ENCODE results near the gene ZNF672.

Gene ZNF672

DNA sequence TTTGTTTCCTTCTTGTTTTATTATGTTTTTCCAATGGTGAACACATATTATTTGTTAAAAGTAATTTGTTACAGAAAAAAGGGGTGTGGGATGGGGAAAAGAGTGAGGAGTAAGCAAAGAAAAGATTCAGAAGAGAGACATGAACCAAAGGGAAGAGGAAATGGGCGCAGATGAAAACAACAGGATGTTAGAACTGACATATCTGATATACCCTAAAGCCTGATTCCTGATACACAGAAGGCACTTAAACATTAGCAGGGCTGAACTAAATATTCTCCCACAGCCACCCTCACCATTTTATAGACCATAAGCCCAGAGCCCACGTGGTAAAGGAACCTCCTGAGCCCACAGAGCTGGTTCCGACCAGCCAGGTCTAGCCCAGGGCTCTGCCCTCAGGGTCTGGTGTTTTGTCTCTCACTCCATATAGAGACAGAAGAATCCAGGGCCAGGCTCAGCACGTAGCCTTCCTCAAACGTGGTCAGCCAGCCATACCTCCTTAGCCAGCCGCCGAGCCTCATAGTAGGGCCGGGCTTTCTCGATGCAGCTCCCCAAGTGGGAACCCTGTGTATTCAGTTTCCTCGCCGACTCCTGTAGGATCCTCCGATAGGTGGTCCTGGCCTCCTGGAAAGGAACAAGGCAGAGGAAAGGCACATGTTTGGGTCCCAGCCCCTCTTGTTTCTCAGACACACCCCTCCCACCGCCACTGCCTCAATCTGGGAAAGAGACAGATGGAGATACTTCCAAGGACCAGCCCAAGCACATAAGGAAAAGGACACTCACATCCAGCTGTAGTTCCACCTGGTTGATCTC is 21.8 kb upstream of the ZNF672 start:
- TF ChIP-seq, protein P1, sequence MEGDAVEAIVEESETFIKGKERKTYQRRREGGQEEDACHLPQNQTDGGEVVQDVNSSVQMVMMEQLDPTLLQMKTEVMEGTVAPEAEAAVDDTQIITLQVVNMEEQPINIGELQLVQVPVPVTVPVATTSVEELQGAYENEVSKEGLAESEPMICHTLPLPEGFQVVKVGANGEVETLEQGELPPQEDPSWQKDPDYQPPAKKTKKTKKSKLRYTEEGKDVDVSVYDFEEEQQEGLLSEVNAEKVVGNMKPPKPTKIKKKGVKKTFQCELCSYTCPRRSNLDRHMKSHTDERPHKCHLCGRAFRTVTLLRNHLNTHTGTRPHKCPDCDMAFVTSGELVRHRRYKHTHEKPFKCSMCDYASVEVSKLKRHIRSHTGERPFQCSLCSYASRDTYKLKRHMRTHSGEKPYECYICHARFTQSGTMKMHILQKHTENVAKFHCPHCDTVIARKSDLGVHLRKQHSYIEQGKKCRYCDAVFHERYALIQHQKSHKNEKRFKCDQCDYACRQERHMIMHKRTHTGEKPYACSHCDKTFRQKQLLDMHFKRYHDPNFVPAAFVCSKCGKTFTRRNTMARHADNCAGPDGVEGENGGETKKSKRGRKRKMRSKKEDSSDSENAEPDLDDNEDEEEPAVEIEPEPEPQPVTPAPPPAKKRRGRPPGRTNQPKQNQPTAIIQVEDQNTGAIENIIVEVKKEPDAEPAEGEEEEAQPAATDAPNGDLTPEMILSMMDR (IDR thresholded peaks at IDR 0.05; ENCODE audit: low read depth, low read length) = no peak
- Histone ChIP-seq H3K27me3 (no peaks in the 10 kb centered on the region), H3K4me3 (ENCODE audit: low read depth, low read length) (no peak overlapping the region), H3K36me3 (peaks cover 62% of the 10 kb centered on the region), H3K9me3 (no peaks in the 10 kb centered on the region), H3K4me1 (no peaks in the 10 kb centered on the region)
- DNase-seq = no peak

DNA sequence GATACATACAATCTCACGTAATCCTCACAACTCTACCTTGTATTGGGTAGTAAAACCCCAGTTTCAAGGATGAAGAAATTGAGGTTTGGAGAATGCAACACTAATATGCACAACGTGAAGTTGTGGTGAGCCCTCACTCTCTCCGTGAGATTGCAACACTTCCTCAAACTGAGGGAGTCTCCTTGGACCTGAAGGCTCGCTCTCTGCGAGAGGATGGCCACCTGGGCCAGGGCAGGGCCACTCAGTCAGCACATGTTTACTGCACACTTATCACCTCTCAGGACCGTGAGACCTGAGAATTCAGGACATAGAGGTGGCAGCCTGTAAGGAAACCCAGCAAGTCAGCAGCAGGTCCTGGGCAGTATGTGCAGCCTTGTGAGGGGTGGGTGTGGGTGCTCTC is 21.0 kb upstream of the ZNF672 start:
- H3K27me3 ChIP-seq = no peaks in the 10 kb centered on the region
- no peaks in the 10 kb centered on the region for H3K9me3 ChIP-seq
- no peak for DNase-seq
- H3K36me3 ChIP-seq = peaks cover 63% of the 10 kb centered on the region
- H3K4me3 ChIP-seq (ENCODE audit: low read depth, low read length) = no peak overlapping the region
- TF ChIP-seq, protein P1 (IDR thresholded peaks at IDR 0.05; ENCODE audit: low read depth, low read length) = no peak
- H3K4me1 ChIP-seq = no peaks in the 10 kb centered on the region

GRCh38 chr1:248818505-248819374 is 19.3 kb upstream of the ZNF672 start:
- Histone ChIP-seq H3K4me3 (ENCODE audit: low read depth, low read length) (no peak overlapping the region), H3K9me3 (no peaks in the 10 kb centered on the region), H3K36me3 (peaks cover 66% of the 10 kb centered on the region)

DNA sequence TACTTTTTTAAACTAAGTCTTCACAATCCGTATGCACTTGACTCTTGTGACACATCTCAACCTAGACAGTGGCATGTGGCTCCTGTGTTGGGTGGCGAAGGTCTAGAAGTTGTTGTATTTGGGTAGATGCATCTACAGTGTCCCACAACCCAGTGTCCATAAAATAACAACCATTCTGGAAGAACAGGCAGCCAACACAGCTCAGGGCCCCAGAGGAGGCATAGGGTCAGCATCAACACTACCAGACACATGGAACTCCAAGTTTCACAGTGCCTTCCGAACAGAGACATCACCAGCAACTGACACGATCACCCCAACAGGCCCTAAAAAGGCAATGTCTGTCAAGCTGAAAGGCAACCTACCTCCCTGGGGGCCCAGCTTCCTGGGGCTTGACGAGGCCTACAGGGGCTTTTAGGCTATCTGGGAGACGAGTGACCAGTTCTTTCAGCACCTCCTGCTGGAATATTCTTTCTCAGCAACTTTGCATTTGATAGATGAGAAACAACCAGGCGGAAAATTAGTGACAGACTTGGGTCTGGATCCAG is 17.9 kb upstream of the ZNF672 start:
- Histone ChIP-seq H3K9me3 (no peaks in the 10 kb centered on the region), H3K4me3 (ENCODE audit: low read depth, low read length) (no peak overlapping the region), H3K27me3 (no peaks in the 10 kb centered on the region), H3K36me3 (peaks cover 58% of the 10 kb centered on the region), H3K4me1 (no peaks in the 10 kb centered on the region)
- no peak for DNase-seq
- TF ChIP-seq, protein P1 (IDR thresholded peaks at IDR 0.05; ENCODE audit: low read depth, low read length) = no peak

More at GRCh38 chr1:248818505-248819374, 19.3 kb upstream of the ZNF672 start:
- TF ChIP-seq, protein P1 (IDR thresholded peaks at IDR 0.05; ENCODE audit: low read depth, low read length) = no peak
- DNase-seq = no peak
- no peaks in the 10 kb centered on the region for H3K27me3 ChIP-seq
- H3K4me1 ChIP-seq = no peaks in the 10 kb centered on the region

- no peak overlapping the region for H3K4me3 ChIP-seq (ENCODE audit: low read depth, low read length)
- DNase-seq = no peak
- TF ChIP-seq, protein P1 (IDR thresholded peaks at IDR 0.05; ENCODE audit: low read depth, low read length) = no peak
- H3K36me3 ChIP-seq = peaks cover 48% of the 10 kb centered on the region
- H3K4me1 ChIP-seq = no peaks in the 10 kb centered on the region
- H3K9me3 ChIP-seq = no peaks in the 10 kb centered on the region
- H3K27me3 ChIP-seq = no peaks in the 10 kb centered on the region
Observed at GRCh38 chr1:248821101-248821500, 16.9 kb upstream of the ZNF672 start.

Measured in BE2C (cell line).